Measurements from ENCODE around the gene CCDC85C. TPM values are rescaled to one million over a fixed set of nuclear protein-coding genes. Genes with fewer than 3 reads are reported as not detected.
"Not testable (repeated sequence)": the region's sequence is repeated elsewhere in the genome, so short reads cannot be mapped to it uniquely, and the experiment has no call there.

Gene CCDC85C
- total RNA-seq, 2 experiments from 2014 or later = 5.8 to 7.5 TPM

DNA sequence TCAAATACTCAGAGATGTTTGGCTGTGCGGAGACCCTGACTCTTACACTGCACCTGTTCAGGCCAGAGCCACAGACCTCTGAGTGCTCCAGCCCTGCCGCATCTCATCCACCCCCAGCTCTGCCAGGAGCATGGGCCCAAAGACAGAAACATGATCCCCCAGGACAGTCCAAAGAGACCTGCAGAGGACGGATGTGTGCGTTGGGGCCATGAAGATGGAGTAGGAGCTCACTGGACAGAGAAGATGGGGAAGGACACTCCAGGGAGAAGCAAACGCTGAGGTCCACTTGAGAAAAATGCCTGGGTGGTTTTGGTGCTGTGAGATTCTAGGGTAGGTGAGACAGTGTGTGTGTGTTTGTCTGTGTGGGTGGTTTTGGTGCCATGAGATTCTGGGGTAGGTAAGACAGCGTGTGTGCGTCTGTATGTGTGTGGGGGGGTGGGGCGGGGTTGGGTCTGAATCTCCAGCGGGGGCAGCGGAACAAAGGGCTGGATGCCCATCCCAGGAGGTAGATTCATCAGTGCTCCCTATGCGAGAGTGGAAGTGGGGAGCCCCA lies 40.1 kb upstream of the CCDC85C start:
- peaks cover 6% of the 10 kb centered on the region for H3K4me1 ChIP-seq (ENCODE audit: insufficient read depth, low read length)
- ChIA-PET POLR2A (interaction anchor here (0.7 kb wide), 1 partner anchor 41 kb away, joined by 3 read pairs; no protein-coding TSS in a partner anchor), CTCF (no interaction called here)
- H3K36me3 ChIP-seq (ENCODE audit: insufficient read depth, low read length) = no peaks in the 10 kb centered on the region
- no peak overlapping the region for H3K4me3 ChIP-seq (ENCODE audit: low read length)
- H3K27me3 ChIP-seq (ENCODE audit: control insufficient read depth in 1 of 2, insufficient read depth in 2 of 2, low read length in 2 of 2) = peaks cover 21 to 30% of the 10 kb centered on the region in 2 experiments
- H3K36me3 Mint-ChIP-seq (ENCODE audit: low read depth) = no peaks in the 10 kb centered on the region
- H3K4me3 Mint-ChIP-seq = no peak overlapping the region
- H3K9me3 ChIP-seq (ENCODE audit: control insufficient read depth in 1 of 2, insufficient read depth in 1 of 2, low read length in 2 of 2) = peaks cover 0 to 5% of the 10 kb centered on the region in 2 experiments
- no peak overlapping the region for H3K27ac ChIP-seq (ENCODE audit: low read depth in 1 of 2, low read length in 2 of 2)
- intact Hi-C loops (cut with DNase I, micrococcal nuclease) = no loop called here
- H3K27ac Mint-ChIP-seq = no peak overlapping the region
- peaks cover 34% of the 10 kb centered on the region for H3K27me3 Mint-ChIP-seq
- no peaks in the 10 kb centered on the region for H3K4me1 Mint-ChIP-seq (ENCODE audit: low read depth)
- DNase-seq = no peak
- no peak for ATAC-seq (ENCODE audit: poor library complexity)
- TF ChIP-seq, protein P1, sequence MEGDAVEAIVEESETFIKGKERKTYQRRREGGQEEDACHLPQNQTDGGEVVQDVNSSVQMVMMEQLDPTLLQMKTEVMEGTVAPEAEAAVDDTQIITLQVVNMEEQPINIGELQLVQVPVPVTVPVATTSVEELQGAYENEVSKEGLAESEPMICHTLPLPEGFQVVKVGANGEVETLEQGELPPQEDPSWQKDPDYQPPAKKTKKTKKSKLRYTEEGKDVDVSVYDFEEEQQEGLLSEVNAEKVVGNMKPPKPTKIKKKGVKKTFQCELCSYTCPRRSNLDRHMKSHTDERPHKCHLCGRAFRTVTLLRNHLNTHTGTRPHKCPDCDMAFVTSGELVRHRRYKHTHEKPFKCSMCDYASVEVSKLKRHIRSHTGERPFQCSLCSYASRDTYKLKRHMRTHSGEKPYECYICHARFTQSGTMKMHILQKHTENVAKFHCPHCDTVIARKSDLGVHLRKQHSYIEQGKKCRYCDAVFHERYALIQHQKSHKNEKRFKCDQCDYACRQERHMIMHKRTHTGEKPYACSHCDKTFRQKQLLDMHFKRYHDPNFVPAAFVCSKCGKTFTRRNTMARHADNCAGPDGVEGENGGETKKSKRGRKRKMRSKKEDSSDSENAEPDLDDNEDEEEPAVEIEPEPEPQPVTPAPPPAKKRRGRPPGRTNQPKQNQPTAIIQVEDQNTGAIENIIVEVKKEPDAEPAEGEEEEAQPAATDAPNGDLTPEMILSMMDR (IDR thresholded peaks at IDR 0.05) = no peak
- H3K9me3 Mint-ChIP-seq = no peaks in the 10 kb centered on the region

DNA sequence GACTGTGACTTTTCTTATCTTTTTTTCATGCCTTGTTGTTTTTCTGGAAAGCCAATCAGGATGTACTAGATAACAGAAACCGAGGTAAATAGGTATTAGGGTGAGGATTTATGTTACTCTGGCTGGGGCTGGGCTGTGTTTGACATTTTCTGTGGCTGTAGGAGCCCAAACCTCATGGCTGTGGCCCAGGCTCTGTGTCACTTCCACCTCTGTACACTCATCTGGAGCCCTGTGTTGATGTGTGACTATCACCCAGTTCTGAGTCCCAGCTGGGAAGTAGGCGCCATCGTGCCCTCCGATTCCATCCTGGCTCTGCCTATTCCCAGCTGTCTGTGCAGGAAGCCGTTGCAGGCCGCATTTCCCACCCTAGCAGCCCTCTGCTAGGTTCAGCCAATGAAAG lies 39.3 kb upstream of the CCDC85C start:
- H3K9me3 Mint-ChIP-seq = no peaks in the 10 kb centered on the region
- intact Hi-C loops (cut with DNase I, micrococcal nuclease) = no loop called here
- no peak overlapping the region for H3K4me3 Mint-ChIP-seq
- TF ChIP-seq, protein P1 (IDR thresholded peaks at IDR 0.05) = no peak
- ATAC-seq (ENCODE audit: poor library complexity) (no peak), DNase-seq (no peak)
- H3K9me3 ChIP-seq (ENCODE audit: control insufficient read depth in 1 of 2, insufficient read depth in 1 of 2, low read length in 2 of 2) = peaks cover 0 to 5% of the 10 kb centered on the region in 2 experiments
- CTCF ChIA-PET = no interaction called here
- H3K4me3 ChIP-seq (ENCODE audit: low read length) = no peak overlapping the region
- peaks cover 19 to 30% of the 10 kb centered on the region in 2 experiments for H3K27me3 ChIP-seq (ENCODE audit: control insufficient read depth in 1 of 2, insufficient read depth in 2 of 2, low read length in 2 of 2)
- H3K4me1 ChIP-seq (ENCODE audit: insufficient read depth, low read length) = peaks cover 6% of the 10 kb centered on the region
- H3K36me3 Mint-ChIP-seq (ENCODE audit: low read depth) = no peaks in the 10 kb centered on the region
- H3K4me1 Mint-ChIP-seq (ENCODE audit: low read depth) = no peaks in the 10 kb centered on the region
- POLR2A ChIA-PET = interaction anchor here (0.7 kb wide), 1 partner anchor 40 kb away, joined by 3 read pairs; no protein-coding TSS in a partner anchor
- H3K27ac Mint-ChIP-seq = no peak overlapping the region
- no peak overlapping the region for H3K27ac ChIP-seq (ENCODE audit: low read depth in 1 of 2, low read length in 2 of 2)
- no peaks in the 10 kb centered on the region for H3K36me3 ChIP-seq (ENCODE audit: insufficient read depth, low read length)
- peaks cover 26% of the 10 kb centered on the region for H3K27me3 Mint-ChIP-seq

DNA sequence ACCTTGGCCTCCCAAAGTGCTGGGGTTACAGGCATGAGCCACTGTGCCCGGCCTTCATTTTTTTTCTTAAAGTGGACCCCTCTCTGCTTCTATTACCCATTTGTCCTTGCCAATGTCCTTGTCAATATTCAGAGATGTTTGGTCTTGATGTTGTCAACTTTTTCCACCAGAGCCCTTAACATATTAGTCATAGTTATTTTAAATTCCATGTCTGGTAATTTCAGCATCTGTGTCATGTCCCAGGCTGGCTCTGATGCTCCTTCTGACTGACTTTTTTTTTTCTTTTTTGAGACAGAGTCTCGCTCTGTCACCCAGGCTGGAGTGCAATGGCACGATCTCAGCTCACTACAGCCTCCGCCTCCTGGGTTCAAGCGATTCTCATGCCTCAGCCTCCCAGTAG lies 38.8 kb upstream of the CCDC85C start:
- H3K27ac Mint-ChIP-seq; DNase-seq; H3K27ac ChIP-seq (ENCODE audit: low read depth in 1 of 2, low read length in 2 of 2); intact Hi-C loops (cut with DNase I, micrococcal nuclease); H3K9me3 ChIP-seq (ENCODE audit: control insufficient read depth in 1 of 2, insufficient read depth in 1 of 2, low read length in 2 of 2); H3K9me3 Mint-ChIP-seq; H3K36me3 ChIP-seq (ENCODE audit: insufficient read depth, low read length); H3K36me3 Mint-ChIP-seq (ENCODE audit: low read depth); H3K4me1 Mint-ChIP-seq (ENCODE audit: low read depth); POLR2A ChIA-PET; H3K4me3 ChIP-seq (ENCODE audit: low read length); ATAC-seq (ENCODE audit: poor library complexity); CTCF ChIA-PET; H3K4me3 Mint-ChIP-seq; H3K4me1 ChIP-seq (ENCODE audit: insufficient read depth, low read length): not testable (repeated sequence)
- peaks cover 21% of the 10 kb centered on the region for H3K27me3 Mint-ChIP-seq
- peaks cover 16 to 28% of the 10 kb centered on the region in 2 experiments for H3K27me3 ChIP-seq (ENCODE audit: control insufficient read depth in 1 of 2, insufficient read depth in 2 of 2, low read length in 2 of 2)

DNA sequence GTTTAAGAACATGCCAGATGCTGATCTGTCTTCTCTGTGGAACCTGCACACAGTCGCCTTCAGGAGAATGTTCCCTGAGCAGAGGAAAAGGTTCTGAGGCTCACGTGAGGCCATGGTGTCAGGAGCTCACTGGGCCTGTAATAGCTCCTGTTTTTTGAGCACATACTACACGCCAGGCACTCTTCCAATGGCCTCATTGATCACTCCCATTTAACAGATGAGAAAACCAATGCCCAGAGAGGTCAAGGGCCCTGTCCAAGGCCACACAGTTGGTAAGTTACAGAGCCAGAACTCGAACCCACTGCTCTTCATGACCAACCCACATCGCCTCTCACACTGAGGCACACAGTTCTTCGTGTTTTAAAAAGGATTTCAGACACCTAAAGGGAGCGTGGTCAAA lies 33.6 kb upstream of the CCDC85C start:
- POLR2A ChIA-PET = no interaction called here
- Mint-ChIP-seq H3K4me3 (no peak overlapping the region), H3K4me1 (ENCODE audit: low read depth) (no peaks in the 10 kb centered on the region), H3K27me3 (no peaks in the 10 kb centered on the region), H3K27ac (no peak overlapping the region), H3K36me3 (ENCODE audit: low read depth) (no peaks in the 10 kb centered on the region), H3K9me3 (no peaks in the 10 kb centered on the region)
- Histone ChIP-seq H3K36me3 (ENCODE audit: insufficient read depth, low read length) (no peaks in the 10 kb centered on the region), H3K4me1 (ENCODE audit: insufficient read depth, low read length) (no peaks in the 10 kb centered on the region), H3K27me3 (ENCODE audit: control insufficient read depth in 1 of 2, insufficient read depth in 2 of 2, low read length in 2 of 2) (no peaks in the 10 kb centered on the region), H3K27ac (ENCODE audit: low read depth in 1 of 2, low read length in 2 of 2) (no peak overlapping the region), H3K9me3 (ENCODE audit: control insufficient read depth in 1 of 2, insufficient read depth in 1 of 2, low read length in 2 of 2) (no peaks in the 10 kb centered on the region), H3K4me3 (ENCODE audit: low read length) (no peak overlapping the region)
- TF ChIP-seq, protein P1 (IDR thresholded peaks at IDR 0.05) = no peak
- CTCF ChIA-PET = no interaction called here
- DNase-seq (no peak), ATAC-seq (ENCODE audit: poor library complexity) (no peak)
- intact Hi-C loops (cut with DNase I, micrococcal nuclease) = no loop called here
